Cardiac muscle cell (in vitro differentiated cells and primary cell): ENCODE data around the gene OR2M2. TPM values are rescaled to one million over a fixed set of nuclear protein-coding genes. Genes with fewer than 3 reads are reported as not detected.

Source experiments
- DNase-seq, 2 donors: peaks; one replicate each; pipeline versions ENCODE4 v3.0.0 to v3.0.0-alpha.2; 2010 to 2017; ENCODE audit warnings: low read depth in 1 of 2, low spot score in 1 of 2
- H3K27ac ChIP-seq: fragments of 200-600 bp; sonication (generic); 2 replicates; pipeline ENCODE4 v1.5.1; 2016
- H3K27me3 ChIP-seq: fragments of 200-600 bp; sonication (generic); 2 replicates; pipeline ENCODE4 v1.6.0; 2016; ENCODE audit warnings: control low read depth
- H3K36me3 ChIP-seq: fragments of 200-600 bp; sonication (generic); 2 replicates; pipeline ENCODE4 v1.5.1; 2016; ENCODE audit warnings: control low read depth
- H3K4me1 ChIP-seq: fragments of 200-600 bp; sonication (generic); 2 replicates; pipeline ENCODE4 v1.8.1; 2017; ENCODE audit warnings: low read depth, mild to moderate bottlenecking, mixed run types
- H3K4me3 ChIP-seq: fragments of 200-600 bp; sonication (generic); 2 replicates; pipeline ENCODE4 v1.5.1; 2016; ENCODE audit warnings: mild to moderate bottlenecking
- H3K9me3 ChIP-seq: fragments of 200-600 bp; sonication (generic); 2 replicates; pipeline ENCODE4 v1.5.1; 2017; ENCODE audit warnings: low read depth, mild to moderate bottlenecking, control low read depth
- polyA plus RNA-seq: library from polyadenylated mRNA; unstranded; fragments of >200 nt; fragmentation: Nextera tagmentation; extraction: Ambion mirVana; gene quantifications from 2 replicates; pipeline ENCODE4 v1.2.1, GENCODE V29; 2016
- total RNA-seq: library from RNA; depleted of rRNA; stranded (reverse); fragments of >200 nt; gene quantifications from 2 replicates; pipeline ENCODE4 v1.2.3, GENCODE V29; 2016
- TF ChIP-seq, protein P1 (sequence below): IDR thresholded peaks from 2 replicates; pipeline ENCODE4 v1.5.1; 2012; ENCODE audit warnings: low read depth, mild to moderate bottlenecking, low read length

The OR2M2 gene
- total and polyA plus RNA-seq, 2 experiments from 2014 or later = not detected

DNA sequence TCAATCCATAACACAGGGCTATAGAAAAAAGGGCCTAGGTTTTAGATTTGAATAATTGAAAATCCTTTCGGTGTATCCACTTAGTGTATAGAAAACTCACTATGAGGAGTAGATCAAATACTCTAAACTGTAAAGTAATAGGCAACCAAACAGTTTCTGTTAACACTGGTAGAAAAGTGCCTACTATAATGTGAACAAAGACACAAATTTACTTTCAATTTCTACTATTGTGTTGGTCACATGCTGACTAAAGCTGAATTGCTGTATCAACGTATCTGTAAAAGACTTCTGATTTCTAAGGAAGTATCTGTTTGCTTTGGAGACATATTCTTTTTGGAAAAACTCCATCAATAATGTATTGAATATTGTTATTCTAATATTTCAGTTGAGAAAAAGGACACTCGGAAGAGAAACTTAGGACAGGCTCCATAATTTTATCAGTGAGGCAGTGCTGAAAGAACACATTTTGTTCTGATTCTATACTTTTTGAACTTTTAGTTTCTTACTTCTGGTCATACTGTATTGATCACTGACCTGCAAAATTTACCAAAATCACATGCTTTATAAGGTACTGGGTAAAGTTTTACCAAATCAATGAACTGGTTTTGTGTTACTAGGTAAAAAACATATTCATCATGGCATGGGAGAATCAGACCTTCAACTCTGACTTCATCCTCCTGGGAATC lies 30.0 kb upstream of the OR2M2 start, which contains the start of gene OR2M5:
Gene OR2M5 (plus strand): TSS at position 636 of the 686 bp plus-strand sequence. CDS start 0 bp downstream, at position 636.
- Histone ChIP-seq H3K27ac (no peak within 1 kb of the TSS), H3K4me1 (no peaks in the 10 kb centered on the region), H3K4me3 (no peak within 1 kb of the TSS), H3K9me3 (no peaks in the 10 kb centered on the region), H3K27me3 (no peaks in the 10 kb centered on the region), H3K36me3 (no peaks in the 10 kb centered on the region)
- TF ChIP-seq, protein P1, sequence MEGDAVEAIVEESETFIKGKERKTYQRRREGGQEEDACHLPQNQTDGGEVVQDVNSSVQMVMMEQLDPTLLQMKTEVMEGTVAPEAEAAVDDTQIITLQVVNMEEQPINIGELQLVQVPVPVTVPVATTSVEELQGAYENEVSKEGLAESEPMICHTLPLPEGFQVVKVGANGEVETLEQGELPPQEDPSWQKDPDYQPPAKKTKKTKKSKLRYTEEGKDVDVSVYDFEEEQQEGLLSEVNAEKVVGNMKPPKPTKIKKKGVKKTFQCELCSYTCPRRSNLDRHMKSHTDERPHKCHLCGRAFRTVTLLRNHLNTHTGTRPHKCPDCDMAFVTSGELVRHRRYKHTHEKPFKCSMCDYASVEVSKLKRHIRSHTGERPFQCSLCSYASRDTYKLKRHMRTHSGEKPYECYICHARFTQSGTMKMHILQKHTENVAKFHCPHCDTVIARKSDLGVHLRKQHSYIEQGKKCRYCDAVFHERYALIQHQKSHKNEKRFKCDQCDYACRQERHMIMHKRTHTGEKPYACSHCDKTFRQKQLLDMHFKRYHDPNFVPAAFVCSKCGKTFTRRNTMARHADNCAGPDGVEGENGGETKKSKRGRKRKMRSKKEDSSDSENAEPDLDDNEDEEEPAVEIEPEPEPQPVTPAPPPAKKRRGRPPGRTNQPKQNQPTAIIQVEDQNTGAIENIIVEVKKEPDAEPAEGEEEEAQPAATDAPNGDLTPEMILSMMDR = no peak
- DNase-seq = no peak

DNA sequence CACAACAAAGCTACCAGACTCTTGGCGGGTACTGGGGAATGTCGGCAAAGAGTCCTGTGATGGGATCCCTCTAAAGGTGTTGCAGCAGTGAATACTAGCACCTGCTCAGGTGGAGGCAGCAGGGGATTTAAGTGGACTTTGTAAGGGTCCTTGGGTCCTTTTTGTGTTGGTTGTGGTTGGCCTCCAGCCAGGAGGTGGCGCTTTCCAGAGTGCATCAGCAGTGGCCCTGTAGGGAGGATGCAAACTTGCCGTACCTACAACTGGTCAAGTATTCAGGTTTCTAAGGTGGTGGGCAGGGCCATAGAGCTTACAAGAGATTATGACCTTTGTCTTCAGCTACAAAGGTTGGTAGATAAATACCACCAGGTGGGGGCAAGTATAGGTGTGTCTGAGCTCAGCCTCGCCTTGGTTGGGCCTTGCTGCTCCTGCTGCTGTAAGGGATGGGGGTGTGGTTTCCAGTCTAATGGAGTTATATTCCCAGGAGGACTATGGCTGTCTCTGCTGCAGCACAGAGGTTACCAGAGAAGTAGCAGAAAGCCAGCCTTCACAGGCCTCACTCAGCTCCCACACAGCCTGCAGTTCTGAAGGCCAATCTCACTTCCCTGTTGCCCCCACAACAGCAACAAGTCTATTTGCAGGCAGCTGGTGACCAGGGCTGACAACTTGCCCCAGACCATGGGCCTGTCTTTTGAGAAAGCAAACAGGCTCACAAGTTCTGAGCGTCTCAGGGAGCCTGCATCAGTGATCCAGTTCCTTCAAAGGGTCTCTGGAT lies 22.4 kb upstream of the OR2M2 start:
- no peak overlapping the region for H3K27ac ChIP-seq
- TF ChIP-seq, protein P1 = no peak
- no peaks in the 10 kb centered on the region for H3K27me3 ChIP-seq
- H3K36me3 ChIP-seq = no peaks in the 10 kb centered on the region
- no peak overlapping the region for H3K4me3 ChIP-seq
- no peak for DNase-seq
- H3K9me3 ChIP-seq = no peaks in the 10 kb centered on the region
- H3K4me1 ChIP-seq = no peaks in the 10 kb centered on the region

DNA sequence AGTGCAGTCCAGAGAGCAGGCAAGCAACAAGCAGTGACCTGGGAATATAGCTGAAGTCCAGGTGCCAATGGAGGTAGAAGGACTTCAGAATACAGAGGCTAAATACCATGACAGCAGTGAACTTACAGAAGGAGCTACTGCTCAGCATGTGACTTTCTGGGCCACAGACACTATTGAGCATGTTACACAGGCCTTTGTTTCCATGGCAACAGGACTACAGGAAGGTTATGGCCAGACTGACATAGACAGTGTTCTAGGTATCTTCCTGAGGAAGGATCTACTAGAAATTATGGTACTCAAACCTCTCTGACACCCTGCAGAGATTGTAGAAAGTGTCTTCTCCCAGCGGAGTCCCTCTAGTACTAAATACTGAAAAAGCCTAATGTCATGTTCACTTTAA lies 18.7 kb upstream of the OR2M2 start:
- no peaks in the 10 kb centered on the region for H3K27me3 ChIP-seq
- TF ChIP-seq, protein P1 = no peak
- no peaks in the 10 kb centered on the region for H3K4me1 ChIP-seq
- H3K27ac ChIP-seq = no peak overlapping the region
- H3K4me3 ChIP-seq = no peak overlapping the region
- no peak for DNase-seq
- no peaks in the 10 kb centered on the region for H3K36me3 ChIP-seq
- H3K9me3 ChIP-seq = no peaks in the 10 kb centered on the region

DNA sequence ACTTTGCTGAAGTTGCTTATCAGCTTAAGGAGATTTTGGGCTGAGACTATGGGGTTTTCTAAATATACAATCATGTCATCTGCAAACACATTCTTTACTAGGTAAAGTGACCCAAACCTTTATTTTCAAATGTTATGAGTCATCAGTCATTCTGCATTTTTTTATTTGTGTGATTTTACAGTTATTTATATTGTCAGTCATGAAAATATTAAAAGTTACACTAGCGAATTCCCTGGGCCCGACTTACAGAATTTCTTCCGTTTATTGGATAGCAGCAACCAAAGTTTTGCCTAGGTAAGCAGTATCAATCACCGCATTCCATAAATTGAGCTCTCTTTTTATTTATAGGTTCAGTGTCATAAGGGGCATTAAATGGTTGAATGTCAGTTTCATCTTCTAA lies 15.9 kb upstream of the OR2M2 start:
- H3K9me3 ChIP-seq = no peaks in the 10 kb centered on the region

DNA sequence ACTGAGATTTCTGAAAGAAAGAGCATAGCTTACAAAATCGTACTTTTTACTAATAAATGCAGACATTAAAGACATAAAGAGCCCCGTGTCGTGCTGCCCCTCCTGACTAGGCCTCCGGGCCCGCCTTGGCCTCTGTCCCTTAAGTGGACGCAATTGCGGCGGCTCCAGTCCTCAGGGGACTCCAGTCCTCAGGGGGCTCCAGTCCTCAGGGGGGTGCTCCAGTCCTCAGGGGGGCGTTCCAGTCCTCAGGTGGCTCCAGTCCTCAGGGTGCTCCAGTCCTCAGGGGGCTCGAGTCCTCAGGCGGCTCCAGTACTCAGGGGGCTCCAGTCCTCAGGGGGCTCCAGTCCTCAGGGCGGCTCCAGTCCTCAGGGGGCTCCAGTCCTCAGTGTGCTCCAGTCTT lies 10.6 kb upstream of the OR2M2 start:
- Histone ChIP-seq H3K9me3 (no peaks in the 10 kb centered on the region), H3K4me1 (no peaks in the 10 kb centered on the region), H3K4me3 (no peak overlapping the region), H3K27me3 (no peaks in the 10 kb centered on the region), H3K36me3 (no peaks in the 10 kb centered on the region), H3K27ac (no peak overlapping the region)
- TF ChIP-seq, protein P1 = no peak
- no peak for DNase-seq

More for the DNA sequence above, 15.9 kb upstream of the OR2M2 start:
- H3K4me3 ChIP-seq = no peak overlapping the region
- TF ChIP-seq, protein P1 = no peak
- DNase-seq = no peak
- H3K36me3 ChIP-seq = no peaks in the 10 kb centered on the region
- H3K27me3 ChIP-seq = no peaks in the 10 kb centered on the region
- H3K27ac ChIP-seq = no peak overlapping the region
- no peaks in the 10 kb centered on the region for H3K4me1 ChIP-seq
